Activated T-cell treated with anti-CD3 and anti-CD28 coated beads for 24 hours (primary cell): ENCODE data around the gene DOCK3.
"Not testable (repeated sequence)": the region's sequence is repeated elsewhere in the genome, so short reads cannot be mapped to it uniquely, and the experiment has no call there.

Experiments
- DNase-seq: peaks from one replicate; pipeline ENCODE4 v3.0.0-alpha.2; 2020; ENCODE audit warnings: low read depth

Gene DOCK3

GRCh38 chr3:50687127-50687751 lies 12.5 kb downstream of the DOCK3 start:
- no peak for DNase-seq

GRCh38 chr3:50687916-50688315 lies 13.2 kb downstream of the DOCK3 start:
- DNase-seq, result no peak

- DNase-seq, result not testable (repeated sequence)
Observed at GRCh38 chr3:50688602-50689001, 13.9 kb downstream of the DOCK3 start.

- DNase-seq, result no peak
Observed at GRCh38 chr3:50689558-50689957, 14.8 kb downstream of the DOCK3 start.

GRCh38 chr3:50695031-50695430 lies 20.3 kb downstream of the DOCK3 start:
- no peak for DNase-seq

GRCh38 chr3:50696276-50696675 lies 21.5 kb downstream of the DOCK3 start:
- no peak for DNase-seq

GRCh38 chr3:50698269-50698668 lies 23.5 kb downstream of the DOCK3 start:
- no peak for DNase-seq

- DNase-seq, result peak; percentile 4
Observed at GRCh38 chr3:50708620-50709019, 33.9 kb downstream of the DOCK3 start.

- no peak for DNase-seq
Observed at GRCh38 chr3:50714946-50715345, 40.2 kb downstream of the DOCK3 start.

- no peak for DNase-seq
Observed at GRCh38 chr3:50724831-50725230, 50.1 kb downstream of the DOCK3 start.

- DNase-seq, result no peak
Observed at GRCh38 chr3:50734985-50735384, 60.3 kb downstream of the DOCK3 start.

- DNase-seq, result no peak
Observed at GRCh38 chr3:50737193-50737905, 62.6 kb downstream of the DOCK3 start.

- DNase-seq, result no peak
Observed at GRCh38 chr3:50737906-50738598, 63.3 kb downstream of the DOCK3 start.

GRCh38 chr3:50743643-50744042 lies 68.9 kb downstream of the DOCK3 start:
- no peak for DNase-seq

- no peak for DNase-seq
Observed at GRCh38 chr3:50749822-50750221, 75.1 kb downstream of the DOCK3 start.

GRCh38 chr3:50759015-50759414 lies 84.3 kb downstream of the DOCK3 start:
- no peak for DNase-seq

- no peak for DNase-seq
Observed at GRCh38 chr3:50777680-50778079, 103.0 kb downstream of the DOCK3 start.

GRCh38 chr3:50781766-50782165 lies 107.0 kb downstream of the DOCK3 start:
- not testable (repeated sequence) for DNase-seq

GRCh38 chr3:50786631-50787030 lies 111.9 kb downstream of the DOCK3 start:
- DNase-seq, result no peak

- DNase-seq, result not testable (repeated sequence)
Observed at GRCh38 chr3:50790894-50791293, 116.2 kb downstream of the DOCK3 start.

GRCh38 chr3:50792568-50792967 lies 117.8 kb downstream of the DOCK3 start:
- no peak for DNase-seq

- not testable (repeated sequence) for DNase-seq
Observed at GRCh38 chr3:50803805-50804204, 129.1 kb downstream of the DOCK3 start.

GRCh38 chr3:50804376-50804775 lies 129.6 kb downstream of the DOCK3 start:
- not testable (repeated sequence) for DNase-seq
